ENCODE data around the gene POLR1G. TPM values are rescaled to one million over a fixed set of nuclear protein-coding genes. Genes with fewer than 3 reads are reported as not detected.

POLR1G gene
- total and polyA plus RNA-seq, 2 experiments from 2014 or later: 33.0 to 85.9 TPM

- H3K27ac Mint-ChIP-seq: no peak overlapping the region; the same call in 1 of the 2 replicates
- TF ChIP-seq EZH2phosphoT487 (IDR thresholded peaks at IDR 0.05; ENCODE audit: unreplicated experiment) (no peak), NANOG (IDR thresholded peaks at IDR 0.05; ENCODE audit: borderline replicate concordance) (no peak), CTCF (conservative IDR thresholded peaks at IDR 0.05; ENCODE audit: low read depth in 2 of 2) (no peak)
- Histone ChIP-seq H3K79me2 (replicated peaks; ENCODE audit: insufficient read depth) (peaks cover 5% of the 10 kb centered on the region; the same call in 1 of the 2 replicates), H3K27me3 (ENCODE audit: insufficient read depth) (no peaks in the 10 kb centered on the region), H3K4me3 (no peak overlapping the region), H4K20me1 (replicated peaks; ENCODE audit: insufficient read depth) (peaks cover 2% of the 10 kb centered on the region; the same call in 1 of the 2 replicates), H3K36me3 (ENCODE audit: insufficient read depth) (no peaks in the 10 kb centered on the region; the same call in 1 of the 2 replicates), H3K9me2 (ENCODE audit: insufficient read depth) (no peaks in the 10 kb centered on the region), H2AFZ (no peak overlapping the region), H3F3A (replicated peaks; ENCODE audit: low read depth) (peaks cover 7% of the 10 kb centered on the region; the same call in 1 of the 2 replicates), H3K4me1 (ENCODE audit: insufficient read depth) (0 out of 2 replicates have a peak, but pooled peaks cover 4% of the 10 kb centered on the region), H3K4me2 (no peak overlapping the region), H3K27ac (ENCODE audit: low read depth) (no peak overlapping the region)
- ATAC-seq (no peak), DNase-seq (ENCODE audit: low spot score) (no peak)
- peaks cover 15% of the 10 kb centered on the region for H3K4me1 Mint-ChIP-seq
- H3K4me3 Mint-ChIP-seq: no peak overlapping the region
- H3K36me3 Mint-ChIP-seq (ENCODE audit: low read depth): peaks cover 38% of the 10 kb centered on the region
- peaks cover 16% of the 10 kb centered on the region for H3K27me3 Mint-ChIP-seq (ENCODE audit: insufficient read depth, low read depth, poor library complexity)
- H3K9me3 Mint-ChIP-seq: no peaks in the 10 kb centered on the region; the same call in 2 of the 3 replicates
Observed at GRCh38 chr19:45419396-45419795, 13.0 kb downstream of the POLR1G start.

- H3F3A ChIP-seq (replicated peaks; ENCODE audit: low read depth): peaks cover 9% of the 10 kb centered on the region; the same call in 1 of the 2 replicates
- Mint-ChIP-seq H3K4me3 (no peak overlapping the region), H3K27me3 (ENCODE audit: insufficient read depth, low read depth, poor library complexity) (peaks cover 13% of the 10 kb centered on the region), H3K27ac (no peak overlapping the region), H3K36me3 (ENCODE audit: low read depth) (peaks cover 33% of the 10 kb centered on the region), H3K9me3 (no peaks in the 10 kb centered on the region; the same call in 2 of the 3 replicates), H3K4me1 (peaks cover 19% of the 10 kb centered on the region)
- H3K79me2 ChIP-seq (replicated peaks; ENCODE audit: insufficient read depth): peaks cover 5% of the 10 kb centered on the region; the same call in 1 of the 2 replicates
- H4K20me1 ChIP-seq (replicated peaks; ENCODE audit: insufficient read depth): peaks cover 2% of the 10 kb centered on the region; the same call in 1 of the 2 replicates
- TF ChIP-seq POLR2AphosphoS5 (IDR thresholded peaks at IDR 0.05; ENCODE audit: low read depth) (no peak), ETS1 (IDR thresholded peaks at IDR 0.05) (no peak), STAT1 (IDR thresholded peaks at IDR 0.05; ENCODE audit: unreplicated experiment) (no peak), ZNF114 (CRISPR knock-in tag; IDR thresholded peaks at IDR 0.05) (no peak), EZH2 (IDR thresholded peaks at IDR 0.05; ENCODE audit: low read depth, unreplicated experiment) (no peak), REST (IDR thresholded peaks at IDR 0.05; ENCODE audit: unreplicated experiment) (no peak)
- no peak overlapping the region for H3K4me2 ChIP-seq
- H3K4me1 ChIP-seq (ENCODE audit: insufficient read depth): peaks cover 8% of the 10 kb centered on the region; the same call in 1 of the 2 replicates
- H3K36me3 ChIP-seq (ENCODE audit: insufficient read depth): no peaks in the 10 kb centered on the region; the same call in 1 of the 2 replicates
- no peak for DNase-seq (ENCODE audit: low spot score)
- no peak overlapping the region for H3K27ac ChIP-seq (ENCODE audit: low read depth)
- H3K9me2 ChIP-seq (ENCODE audit: insufficient read depth): no peaks in the 10 kb centered on the region
- no peak overlapping the region for H3K4me3 ChIP-seq
- ATAC-seq: no peak
- H2AFZ ChIP-seq: no peak overlapping the region
- no peaks in the 10 kb centered on the region for H3K27me3 ChIP-seq (ENCODE audit: insufficient read depth)
Observed at GRCh38 chr19:45419895-45420294, 13.5 kb downstream of the POLR1G start.
